GM23338 (cell line): ENCODE measurements around the gene POLK. TPM values are rescaled to one million over a fixed set of nuclear protein-coding genes. Genes with fewer than 3 reads are reported as not detected.

Experiments
- ATAC-seq: fragments of 200-7000 bp; cut with Tn5 transposase; 3 replicates; pipeline ENCODE4 v1.9.1; 2020
- DNase-seq: peaks from one replicate; pipeline ENCODE4 v3.0.0-alpha.2; 2015; ENCODE audit warnings: low spot score
- H2AFZ ChIP-seq: fragments of 200-600 bp; sonication (generic); 2 replicates; pipeline ENCODE4 v1.8.0; 2016; ENCODE audit warnings: antibody characterized with exemption, mild to moderate bottlenecking, moderate library complexity
- H3F3A ChIP-seq: fragments of 200-600 bp; sonication (generic); replicated peaks from 2 replicates; pipeline ENCODE4 v1.8.0; 2017; ENCODE audit warnings: antibody characterized with exemption, mixed run types, low read depth
- H3K27ac ChIP-seq: fragments of 200-600 bp; sonication (generic); 2 replicates; pipeline ENCODE4 v1.6.1; 2016; ENCODE audit warnings: low read depth
- H3K27me3 ChIP-seq: fragments of 200-600 bp; sonication (generic); 2 replicates; pipeline ENCODE4 v1.8.0; 2016; ENCODE audit warnings: mild to moderate bottlenecking, mixed run types, moderate library complexity; ENCODE audit not compliant: insufficient read depth
- H3K36me3 ChIP-seq: fragments of 200-600 bp; sonication (generic); 2 replicates; pipeline ENCODE4 v1.8.0; 2016; ENCODE audit warnings: mild to moderate bottlenecking; ENCODE audit not compliant: insufficient read depth
- H3K4me1 ChIP-seq: fragments of 200-600 bp; sonication (generic); 2 replicates; pipeline ENCODE4 v1.8.0; 2016; ENCODE audit warnings: mild to moderate bottlenecking, moderate library complexity; ENCODE audit not compliant: insufficient read depth
- H3K4me2 ChIP-seq: fragments of 200-600 bp; sonication (generic); 2 replicates; pipeline ENCODE4 v1.7.1; 2017; ENCODE audit warnings: mixed run types
- H3K4me3 ChIP-seq: fragments of 200-600 bp; sonication (generic); 2 replicates; pipeline ENCODE4 v1.6.1; 2016; ENCODE audit warnings: mixed run types
- H3K79me2 ChIP-seq: fragments of 200-600 bp; sonication (generic); replicated peaks from 2 replicates; pipeline ENCODE4 v1.8.0; 2017; ENCODE audit warnings: mild to moderate bottlenecking; ENCODE audit not compliant: insufficient read depth
- H3K9me2 ChIP-seq: fragments of 200-600 bp; sonication (generic); 2 replicates; pipeline ENCODE4 v1.8.0; 2017; ENCODE audit not compliant: insufficient read depth
- H4K20me1 ChIP-seq: fragments of 200-600 bp; sonication (generic); replicated peaks from 2 replicates; pipeline ENCODE4 v1.8.0; 2017; ENCODE audit warnings: mild to moderate bottlenecking; ENCODE audit not compliant: insufficient read depth
- H3K27ac Mint-ChIP-seq: 2 replicates; pipeline ENCODE4 v1.8.0; 2020; ENCODE audit warnings: inconsistent platforms, mild to moderate bottlenecking, moderate library complexity, mixed read lengths
- H3K27me3 Mint-ChIP-seq: 3 replicates; pipeline ENCODE4 v1.8.0; 2022; ENCODE audit warnings: low read depth, mild to moderate bottlenecking, moderate library complexity, mixed read lengths, inconsistent platforms; ENCODE audit not compliant: insufficient read depth, poor library complexity
- H3K36me3 Mint-ChIP-seq: 3 replicates; pipeline ENCODE4 v1.8.0; 2021; ENCODE audit warnings: low read depth, mild to moderate bottlenecking, inconsistent platforms, moderate library complexity, mixed read lengths
- H3K4me1 Mint-ChIP-seq: 3 replicates; pipeline ENCODE4 v1.8.0; 2020; ENCODE audit warnings: mild to moderate bottlenecking, inconsistent platforms, mixed read lengths
- H3K4me3 Mint-ChIP-seq: 3 replicates; pipeline ENCODE4 v1.8.0; 2021; ENCODE audit warnings: moderate library complexity, mild to moderate bottlenecking, inconsistent platforms, mixed read lengths
- H3K9me3 Mint-ChIP-seq: 3 replicates; pipeline ENCODE4 v1.8.0; 2020; ENCODE audit warnings: moderate library complexity, mild to moderate bottlenecking, inconsistent platforms, mixed read lengths
- CREB1 ChIP-seq: fragments of 250-450 bp; sonication (Bioruptor Pico); IDR thresholded peaks from 2 replicates; pipeline ENCODE4 v1.5.0; 2020; ENCODE audit warnings: low read depth, mild to moderate bottlenecking, moderate library complexity
- EZH2 ChIP-seq: fragments of 200-600 bp; sonication (generic); IDR thresholded peaks from one replicate; pipeline ENCODE4 v1.8.0; 2017; ENCODE audit warnings: antibody characterized with exemption, mild to moderate bottlenecking, low read depth; ENCODE audit not compliant: unreplicated experiment
- EZH2phosphoT487 ChIP-seq: fragments of 200-600 bp; sonication (generic); IDR thresholded peaks from one replicate; pipeline ENCODE4 v1.8.1; 2018; ENCODE audit warnings: antibody characterized with exemption; ENCODE audit not compliant: unreplicated experiment
- JUNB ChIP-seq: IDR thresholded peaks from one replicate; pipeline ENCODE4 v1.6.1; 2016; ENCODE audit warnings: antibody characterized with exemption; ENCODE audit not compliant: unreplicated experiment
- NANOG ChIP-seq: IDR thresholded peaks from 2 replicates; pipeline ENCODE4 v1.6.1; 2016; ENCODE audit warnings: antibody characterized with exemption, borderline replicate concordance
- POLR2AphosphoS5 ChIP-seq: IDR thresholded peaks from 2 replicates; pipeline ENCODE4 v1.6.1; 2016; ENCODE audit warnings: antibody characterized with exemption, low read depth
- STAT1 ChIP-seq: IDR thresholded peaks from one replicate; pipeline ENCODE4 v1.6.1; 2016; ENCODE audit warnings: antibody characterized with exemption; ENCODE audit not compliant: unreplicated experiment
- ZNF114 ChIP-seq: fragments of 250-450 bp; sonication (Bioruptor Pico); IDR thresholded peaks from 2 replicates; pipeline ENCODE4 v1.5.0; 2020; ENCODE audit warnings: mild to moderate bottlenecking, moderate library complexity
- ZNF331 ChIP-seq: fragments of 250-450 bp; sonication (Bioruptor Pico); IDR thresholded peaks from 2 replicates; pipeline ENCODE4 v1.5.0; 2020; ENCODE audit warnings: low read depth, mild to moderate bottlenecking, moderate library complexity
- ZNF462 ChIP-seq: fragments of 250-450 bp; sonication (Bioruptor Pico); IDR thresholded peaks from 2 replicates; pipeline ENCODE4 v1.5.0; 2020; ENCODE audit warnings: mild to moderate bottlenecking, moderate library complexity
- polyA plus RNA-seq: library from polyadenylated mRNA; unstranded; fragments of >200 nt; fragmentation: Nextera tagmentation; extraction: Ambion mirVana; gene quantifications from 2 replicates; pipeline ENCODE4 v1.2.1, GENCODE V29; 2016
- total RNA-seq: library from RNA; depleted of rRNA; stranded (reverse); fragments of >200 nt; shearing (Covaris generic); gene quantifications from 2 replicates; pipeline ENCODE4 v1.2.3, GENCODE V29; 2014

Gene POLK
- total and polyA plus RNA-seq, 2 experiments from 2014 or later, result 6.3 to 14.5 TPM

DNA sequence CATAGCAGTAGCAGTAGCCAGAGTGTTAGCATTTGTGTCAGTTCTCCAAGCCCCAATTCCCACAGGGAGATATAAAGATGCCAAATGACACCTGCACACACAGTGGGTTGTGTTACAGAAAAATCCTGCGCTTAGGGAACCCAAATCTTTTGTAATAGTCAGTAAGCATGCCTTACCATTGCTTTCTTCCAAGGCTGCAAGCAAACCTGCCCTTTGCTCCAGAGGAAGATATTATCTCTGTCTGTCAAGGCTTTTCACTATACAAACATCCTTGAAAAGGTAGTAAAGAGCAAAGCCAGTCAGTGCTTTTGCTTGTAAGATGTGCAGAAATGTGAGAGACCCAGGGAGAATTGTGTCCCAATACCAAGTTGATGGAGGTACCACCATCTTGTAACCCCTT, 102.5 kb downstream of the POLK start (continued):
- no peak for TF ChIP-seq ZNF462

DNA sequence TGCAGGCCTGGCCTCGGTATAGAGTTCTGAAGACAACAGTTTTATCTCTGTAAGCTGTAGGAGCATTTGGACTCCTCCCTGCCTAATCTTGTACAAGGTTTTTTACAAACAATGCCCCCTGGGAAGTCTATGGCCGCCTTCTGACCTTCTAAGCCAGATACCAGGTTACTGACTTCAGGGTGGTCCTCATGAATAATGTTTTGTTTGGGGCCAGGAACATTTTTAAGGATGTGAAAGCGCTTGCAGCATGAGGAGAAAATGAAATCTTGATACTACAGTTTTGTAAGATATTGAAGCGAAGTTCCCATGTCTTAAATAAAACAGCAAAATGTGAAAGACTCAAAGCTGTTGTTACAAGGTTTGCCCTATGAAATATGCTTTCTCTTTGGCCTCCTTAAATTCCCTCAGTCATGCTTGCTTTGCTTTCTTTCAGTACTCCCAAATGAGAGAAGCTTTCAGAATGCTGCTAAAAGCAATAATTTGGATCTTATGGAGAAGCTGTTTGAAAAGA, 104.7 kb downstream of the POLK start:
- H3F3A ChIP-seq, result no peaks in the 10 kb centered on the region
- no peak for DNase-seq
- H3K27ac Mint-ChIP-seq, result no peak overlapping the region
- H3K9me3 Mint-ChIP-seq, result no peaks in the 10 kb centered on the region
- no peaks in the 10 kb centered on the region for H3K36me3 ChIP-seq
- peaks cover 7% of the 10 kb centered on the region for H3K4me1 ChIP-seq
- 0 out of 2 replicates have a peak, but pooled peaks cover 6% of the 10 kb centered on the region for H3K9me2 ChIP-seq
- H3K36me3 Mint-ChIP-seq, result no peaks in the 10 kb centered on the region
- H3K4me3 ChIP-seq, result no peak overlapping the region
- TF ChIP-seq NANOG (no peak), CREB1 (CRISPR knock-in tag) (no peak), STAT1 (no peak), EZH2 (no peak), ZNF331 (no peak), ZNF114 (CRISPR knock-in tag) (no peak), POLR2AphosphoS5 (no peak), ZNF462 (no peak), JUNB (no peak), EZH2phosphoT487 (no peak)
- no peaks in the 10 kb centered on the region for H4K20me1 ChIP-seq
- H3K79me2 ChIP-seq, result no peaks in the 10 kb centered on the region
- no peak overlapping the region for H3K4me2 ChIP-seq
- H3K27me3 Mint-ChIP-seq, result peaks cover 3% of the 10 kb centered on the region
- no peaks in the 10 kb centered on the region for H3K27me3 ChIP-seq
- H3K4me3 Mint-ChIP-seq, result no peak overlapping the region
- H3K27ac ChIP-seq, result no peak overlapping the region
- H2AFZ ChIP-seq, result peak overlapping the region; percentile 19
- no peak for ATAC-seq
- peaks cover 9% of the 10 kb centered on the region; the same call in 2 of the 3 replicates for H3K4me1 Mint-ChIP-seq
